MG63 (cell line): Measurements from ENCODE around the gene PAX4. TPM values are rescaled to one million over a fixed set of nuclear protein-coding genes. Genes with fewer than 3 reads are reported as not detected.
A peak's percentile ranks its signal among the peaks of the same experiment; 100 is the strongest.

Experiments used
- DNase-seq: peaks from one replicate; pipeline ENCODE4 v3.0.0-alpha.2; 2020
- H3K27me3 ChIP-seq: fragments of 250-450 bp; sonication (Bioruptor Pico); 2 replicates; pipeline ENCODE4 v1.5.1; 2020; ENCODE audit warnings: mild to moderate bottlenecking, moderate library complexity
- H3K36me3 ChIP-seq: fragments of 250-450 bp; sonication (Bioruptor Pico); 2 replicates; pipeline ENCODE4 v1.5.1; 2020; ENCODE audit warnings: mild to moderate bottlenecking, moderate library complexity
- H3K4me3 ChIP-seq: fragments of 250-450 bp; sonication (Bioruptor Pico); 2 replicates; pipeline ENCODE4 v1.5.1; 2020; ENCODE audit warnings: mild to moderate bottlenecking, moderate library complexity
- H3K9me3 ChIP-seq: fragments of 250-450 bp; sonication (Bioruptor Pico); 2 replicates; pipeline ENCODE4 v1.5.1; 2020; ENCODE audit warnings: mild to moderate bottlenecking, moderate library complexity
- total RNA-seq: library from RNA; depleted of rRNA; stranded (reverse); fragments of >200 nt; shearing (Covaris generic); gene quantifications from 2 replicates; pipeline ENCODE4 v1.2.3, GENCODE V29; 2014; ENCODE audit warnings: low replicate concordance

The PAX4 gene
- total RNA-seq, 1 experiment from 2014 or later = not detected

- Histone ChIP-seq H3K36me3 (no peaks in the 10 kb centered on the region), H3K4me3 (no peak overlapping the region), H3K27me3 (no peaks in the 10 kb centered on the region), H3K9me3 (no peaks in the 10 kb centered on the region)
- no peak for DNase-seq
Observed at GRCh38 chr7:127638197-127638596, 20.3 kb upstream of the PAX4 start.

GRCh38 chr7:127635659-127636285 lies 17.8 kb upstream of the PAX4 start:
- no peak for DNase-seq
- Histone ChIP-seq H3K27me3 (no peaks in the 10 kb centered on the region), H3K4me3 (no peak overlapping the region), H3K9me3 (no peaks in the 10 kb centered on the region), H3K36me3 (no peaks in the 10 kb centered on the region)

- H3K36me3 ChIP-seq = no peaks in the 10 kb centered on the region
- DNase-seq = peak; percentile 72
- H3K4me3 ChIP-seq = no peak overlapping the region
- H3K9me3 ChIP-seq = no peaks in the 10 kb centered on the region
- no peaks in the 10 kb centered on the region for H3K27me3 ChIP-seq
Observed at GRCh38 chr7:127632276-127632910, 14.5 kb upstream of the PAX4 start.

GRCh38 chr7:127629268-127629854 lies 11.4 kb upstream of the PAX4 start:
- Histone ChIP-seq H3K27me3 (peaks cover 2% of the 10 kb centered on the region; the same call in 1 of the 2 replicates), H3K36me3 (no peaks in the 10 kb centered on the region), H3K9me3 (no peaks in the 10 kb centered on the region), H3K4me3 (no peak overlapping the region)
- DNase-seq = no peak

- no peaks in the 10 kb centered on the region for H3K9me3 ChIP-seq
- no peak overlapping the region for H3K4me3 ChIP-seq
- peaks cover 2% of the 10 kb centered on the region; the same call in 1 of the 2 replicates for H3K27me3 ChIP-seq
- no peak for DNase-seq
- H3K36me3 ChIP-seq = no peaks in the 10 kb centered on the region
Observed at GRCh38 chr7:127628445-127628844, 10.5 kb upstream of the PAX4 start.

DNA sequence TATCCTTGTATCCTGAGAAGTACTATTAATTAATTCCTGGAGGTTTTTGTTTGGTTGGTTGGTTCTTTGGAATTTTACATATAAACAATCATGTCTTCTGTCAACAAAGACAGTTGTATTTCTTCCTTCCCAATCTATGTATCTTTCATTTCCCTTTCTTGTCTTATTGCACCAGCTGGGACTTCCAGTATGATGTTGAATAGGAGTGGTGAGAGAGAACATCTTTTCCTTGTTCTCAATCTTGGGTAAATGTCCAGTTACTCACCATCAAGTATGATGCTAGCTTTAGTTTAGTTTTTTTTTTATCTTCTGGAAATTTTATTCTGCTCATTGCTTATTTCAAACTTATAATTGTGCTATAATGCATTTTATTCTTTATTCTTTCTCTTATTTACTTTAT lies 7.4 kb upstream of the PAX4 start:
- no peak for DNase-seq
- no peaks in the 10 kb centered on the region for H3K36me3 ChIP-seq
- no peak overlapping the region for H3K4me3 ChIP-seq
- H3K27me3 ChIP-seq = peaks cover 2% of the 10 kb centered on the region; the same call in 1 of the 2 replicates
- no peaks in the 10 kb centered on the region for H3K9me3 ChIP-seq

GRCh38 chr7:127620406-127621233 lies 2.7 kb upstream of the PAX4 start:
- DNase-seq = no peak
- no peaks in the 10 kb centered on the region for H3K9me3 ChIP-seq
- peaks cover 10% of the 10 kb centered on the region for H3K27me3 ChIP-seq
- no peak overlapping the region for H3K4me3 ChIP-seq
- no peaks in the 10 kb centered on the region for H3K36me3 ChIP-seq

- H3K4me3 ChIP-seq = no peak overlapping the region
- H3K27me3 ChIP-seq = peaks cover 9% of the 10 kb centered on the region
- DNase-seq = no peak
- H3K9me3 ChIP-seq = no peaks in the 10 kb centered on the region
- H3K36me3 ChIP-seq = no peaks in the 10 kb centered on the region
Observed at GRCh38 chr7:127619681-127620405, 1.9 kb upstream of the PAX4 start.

- H3K27me3 ChIP-seq = peaks cover 8% of the 10 kb centered on the region
- no peak for DNase-seq
- no peaks in the 10 kb centered on the region for H3K9me3 ChIP-seq
- no peak overlapping the region for H3K4me3 ChIP-seq
- H3K36me3 ChIP-seq = no peaks in the 10 kb centered on the region
Observed at GRCh38 chr7:127618775-127619174, 833 bp upstream of the PAX4 start.

DNA sequence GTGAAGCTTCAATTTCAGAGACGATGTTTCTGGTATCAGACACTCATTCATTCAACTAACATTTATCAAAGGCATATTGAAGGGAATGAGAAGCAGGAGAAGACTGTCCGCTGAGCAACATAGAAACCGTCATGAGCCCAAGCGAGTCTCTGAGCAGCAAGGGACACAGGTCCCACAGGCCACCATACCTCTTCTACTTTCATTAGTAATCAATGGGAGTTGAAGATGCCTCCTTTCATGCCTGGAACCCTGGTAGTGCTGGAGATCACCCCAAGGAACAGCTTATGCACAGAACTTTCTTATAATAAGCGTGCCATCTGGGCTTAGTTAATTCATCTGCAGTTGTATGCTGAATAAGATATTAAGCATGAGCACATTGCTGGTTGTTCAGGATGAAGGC lies 1.2 kb downstream of the PAX4 start:
- Histone ChIP-seq H3K27me3 (peaks cover 8% of the 10 kb centered on the region), H3K9me3 (no peaks in the 10 kb centered on the region), H3K4me3 (no peak overlapping the region), H3K36me3 (no peaks in the 10 kb centered on the region)
- no peak for DNase-seq

DNA sequence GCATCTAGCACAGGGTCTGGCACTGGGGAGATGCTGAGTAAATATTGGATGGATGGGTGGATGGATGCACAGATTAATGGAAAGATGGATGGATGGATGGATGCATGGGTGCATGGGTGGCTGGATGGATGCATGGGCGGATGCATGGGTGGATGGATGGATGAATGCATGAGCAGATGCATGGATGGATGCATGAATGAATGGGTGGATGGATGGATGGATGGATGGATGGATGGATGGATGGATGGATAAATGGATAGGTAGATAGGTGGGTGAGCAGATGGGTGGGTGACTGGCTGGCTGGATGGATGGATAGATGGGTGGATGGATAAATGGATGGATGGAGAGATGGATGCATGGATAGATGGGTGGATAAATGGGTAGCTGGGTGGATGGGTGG lies 5.7 kb downstream of the PAX4 start:
- no peaks in the 10 kb centered on the region for H3K9me3 ChIP-seq
- H3K27me3 ChIP-seq = peaks cover 8% of the 10 kb centered on the region; the same call in 1 of the 2 replicates
- no peaks in the 10 kb centered on the region for H3K36me3 ChIP-seq

GRCh38 chr7:127609297-127609696 lies 8.6 kb downstream of the PAX4 start:
- H3K27me3 ChIP-seq = no peaks in the 10 kb centered on the region
- no peak overlapping the region for H3K4me3 ChIP-seq
- DNase-seq = no peak
- H3K36me3 ChIP-seq = no peaks in the 10 kb centered on the region
- H3K9me3 ChIP-seq = no peaks in the 10 kb centered on the region

More for the DNA sequence above, 5.7 kb downstream of the PAX4 start:
- no peak overlapping the region for H3K4me3 ChIP-seq
- DNase-seq = no peak

- DNase-seq = no peak
- no peak overlapping the region for H3K4me3 ChIP-seq
- no peaks in the 10 kb centered on the region for H3K36me3 ChIP-seq
- H3K27me3 ChIP-seq = no peaks in the 10 kb centered on the region
- no peaks in the 10 kb centered on the region for H3K9me3 ChIP-seq
Observed at GRCh38 chr7:127608446-127608845, 9.5 kb downstream of the PAX4 start.

GRCh38 chr7:127600885-127601284 lies 17.1 kb downstream of the PAX4 start:
- no peaks in the 10 kb centered on the region for H3K36me3 ChIP-seq
- DNase-seq = no peak
- H3K4me3 ChIP-seq = no peak overlapping the region
- H3K27me3 ChIP-seq = no peaks in the 10 kb centered on the region
- H3K9me3 ChIP-seq = no peaks in the 10 kb centered on the region

DNA sequence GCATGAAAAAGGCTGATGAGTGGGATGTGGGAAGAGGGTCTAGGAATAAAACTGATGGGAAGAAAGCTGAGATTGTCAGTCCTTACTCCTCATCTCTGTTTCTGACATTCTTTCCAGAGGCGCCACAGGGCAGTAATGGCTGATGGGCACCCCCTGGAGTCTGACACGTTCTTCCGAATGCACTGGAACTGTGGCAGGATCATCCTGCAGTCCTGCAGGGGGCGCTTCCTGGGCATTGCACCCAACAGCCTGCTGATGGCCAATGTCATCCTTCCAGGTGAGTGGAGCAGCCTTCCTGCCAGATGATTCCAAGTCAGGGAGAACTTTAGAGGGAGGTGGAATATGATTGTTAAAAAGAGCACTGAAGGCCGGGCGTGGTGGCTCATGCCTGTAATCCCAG lies 19.6 kb downstream of the PAX4 start:
- DNase-seq = no peak
- Histone ChIP-seq H3K27me3 (no peaks in the 10 kb centered on the region), H3K4me3 (no peak overlapping the region), H3K9me3 (no peaks in the 10 kb centered on the region), H3K36me3 (no peaks in the 10 kb centered on the region)

- Histone ChIP-seq H3K9me3 (no peaks in the 10 kb centered on the region), H3K27me3 (no peaks in the 10 kb centered on the region), H3K36me3 (no peaks in the 10 kb centered on the region; the same call in 1 of the 2 replicates), H3K4me3 (no peak overlapping the region)
- DNase-seq = no peak
Observed at GRCh38 chr7:127595737-127596136, 22.2 kb downstream of the PAX4 start.
